H54 (cell line): Measurements from ENCODE around the gene CD9.
"Not testable (repeated sequence)": the region's sequence is repeated elsewhere in the genome, so short reads cannot be mapped to it uniquely, and the experiment has no call there.

Experiments used
- DNase-seq: peaks from one replicate; pipeline ENCODE4 v3.0.0; 2011; ENCODE audit warnings: low spot score, mixed read lengths; ENCODE audit not compliant: insufficient read length
- FAIRE-seq: peaks from 3 replicates; lab custom pipeline; 2011; peaks lifted over from hg19 to GRCh38; lab: Jason Lieb, UNC
- POLR2A ChIP-seq: IDR thresholded peaks from 2 replicates; pipeline ENCODE4 v1.6.1; 2011; ENCODE audit warnings: low read depth, mild to moderate bottlenecking, low read length

The CD9 gene, protein sequence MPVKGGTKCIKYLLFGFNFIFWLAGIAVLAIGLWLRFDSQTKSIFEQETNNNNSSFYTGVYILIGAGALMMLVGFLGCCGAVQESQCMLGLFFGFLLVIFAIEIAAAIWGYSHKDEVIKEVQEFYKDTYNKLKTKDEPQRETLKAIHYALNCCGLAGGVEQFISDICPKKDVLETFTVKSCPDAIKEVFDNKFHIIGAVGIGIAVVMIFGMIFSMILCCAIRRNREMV

DNA sequence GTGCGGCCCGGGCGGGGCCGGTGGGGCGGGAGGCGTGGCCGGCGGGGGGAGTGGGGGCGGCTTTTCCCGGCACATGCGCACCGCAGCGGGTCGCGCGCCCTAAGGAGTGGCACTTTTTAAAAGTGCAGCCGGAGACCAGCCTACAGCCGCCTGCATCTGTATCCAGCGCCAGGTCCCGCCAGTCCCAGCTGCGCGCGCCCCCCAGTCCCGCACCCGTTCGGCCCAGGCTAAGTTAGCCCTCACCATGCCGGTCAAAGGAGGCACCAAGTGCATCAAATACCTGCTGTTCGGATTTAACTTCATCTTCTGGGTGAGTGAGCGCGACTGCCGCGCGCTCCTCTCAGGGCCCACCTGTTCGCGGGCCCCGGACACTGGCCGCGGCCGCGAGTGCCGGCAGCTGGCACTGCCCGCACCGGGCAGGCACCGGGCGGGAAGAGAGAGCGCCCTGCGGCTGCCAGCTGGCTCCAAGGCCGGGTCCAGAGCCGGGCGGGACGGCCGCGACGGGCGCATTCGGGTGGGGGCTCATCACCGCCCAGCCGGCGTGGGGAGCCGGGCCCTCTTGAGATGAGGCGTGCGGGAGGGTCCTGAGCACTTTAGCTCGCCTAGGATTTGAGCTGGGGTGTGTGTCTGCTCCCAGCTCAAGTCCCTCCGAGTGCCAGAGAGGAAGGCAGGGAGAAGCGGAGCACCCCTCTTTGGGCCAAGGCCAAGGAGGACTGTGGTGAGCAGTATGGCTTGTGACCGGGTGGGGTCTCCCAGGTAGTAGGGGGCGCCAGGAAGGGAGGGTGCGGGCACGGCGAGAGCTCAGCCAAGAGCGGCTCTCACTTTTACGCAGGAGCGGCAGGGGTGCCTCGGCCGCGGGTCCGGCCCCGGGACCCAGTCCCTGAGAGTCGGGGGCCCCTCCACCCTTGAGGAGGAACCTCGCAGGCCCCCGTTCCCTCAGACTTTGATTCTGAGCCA lies at the start of gene CD9:
Gene CD9 (plus strand): TSS at position 145 of the 957 bp plus-strand sequence. CDS start 100 bp downstream, at position 245.
- FAIRE-seq (no peak), DNase-seq (peak; percentile 83)
- TF ChIP-seq POLR2A, result no peak

DNA sequence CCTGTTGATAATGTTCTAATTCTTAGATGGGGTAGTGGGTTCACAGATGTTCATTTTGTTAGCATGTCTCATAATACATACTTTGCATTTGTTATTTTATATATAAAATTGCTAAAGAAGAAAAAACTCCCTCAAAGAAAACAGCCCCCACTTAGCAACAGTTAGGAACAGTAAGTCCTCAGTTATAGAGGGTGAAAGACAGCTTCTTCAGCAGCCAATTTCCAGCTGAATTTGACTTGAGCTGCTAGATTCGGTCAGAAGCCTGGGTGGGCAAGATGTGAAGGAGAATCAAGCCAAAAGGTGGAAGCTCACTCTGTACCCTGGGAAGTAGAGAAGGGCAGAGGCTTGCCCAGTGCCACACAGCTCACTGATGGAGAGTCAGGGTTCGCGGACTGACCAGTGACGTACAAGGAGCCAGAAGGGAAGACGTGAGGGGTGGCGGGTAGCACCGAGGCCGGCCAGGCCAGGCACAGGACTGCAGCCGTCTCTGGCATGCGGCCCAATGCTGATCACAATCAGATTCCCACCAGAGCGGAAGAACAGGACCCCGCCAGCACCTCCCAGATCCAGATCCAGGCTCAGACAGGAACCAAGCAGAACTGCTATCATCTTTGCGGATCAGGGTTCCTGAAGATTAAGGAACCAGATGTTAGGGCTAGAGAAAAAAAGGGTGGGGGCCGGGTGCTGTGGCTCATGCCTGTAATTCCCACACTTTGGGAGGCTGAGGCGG lies 45.3 kb upstream of the CD9 start:
- no peak for TF ChIP-seq POLR2A
- FAIRE-seq, result no peak
- DNase-seq, result no peak

DNA sequence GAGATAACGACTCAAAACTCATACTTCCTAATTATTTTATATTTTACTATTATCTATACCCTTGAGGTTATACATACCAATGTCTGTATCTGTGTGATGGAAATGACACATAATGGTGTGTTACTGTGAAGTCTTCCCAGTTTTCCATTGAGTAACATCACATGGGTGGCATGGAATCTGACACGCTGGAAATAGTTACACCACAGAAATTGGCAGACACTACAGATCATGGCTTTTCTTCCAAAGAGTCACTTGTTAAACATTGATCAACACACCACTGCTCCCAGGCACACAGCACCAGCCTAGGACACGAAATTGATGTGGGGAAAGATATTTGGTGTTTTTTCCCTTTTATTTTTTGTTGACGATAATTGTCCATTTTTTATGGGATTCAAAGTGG lies 42.7 kb upstream of the CD9 start:
- no peak for FAIRE-seq
- no peak for DNase-seq
- TF ChIP-seq POLR2A, result no peak

DNA sequence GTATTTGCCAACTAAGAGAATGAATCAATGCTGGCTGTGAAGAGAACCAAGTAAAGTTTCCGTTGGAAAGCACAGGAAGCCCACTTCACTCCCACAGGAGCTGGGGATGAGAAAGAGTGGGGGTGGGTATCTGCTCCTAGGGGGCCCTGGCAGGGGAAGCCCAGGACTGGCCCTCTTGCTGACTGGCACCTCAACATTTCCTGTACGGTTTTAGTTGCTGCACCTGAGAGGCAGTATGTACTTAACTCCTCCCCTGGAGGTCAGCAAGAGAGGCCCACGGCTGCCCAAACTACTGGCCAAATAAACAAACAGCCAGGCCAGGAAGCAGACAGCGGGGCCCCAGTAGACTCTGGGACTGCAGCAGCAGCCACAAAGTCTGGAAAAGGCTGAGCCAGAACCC lies 41.9 kb upstream of the CD9 start:
- FAIRE-seq, result no peak
- no peak for TF ChIP-seq POLR2A
- DNase-seq, result no peak

DNA sequence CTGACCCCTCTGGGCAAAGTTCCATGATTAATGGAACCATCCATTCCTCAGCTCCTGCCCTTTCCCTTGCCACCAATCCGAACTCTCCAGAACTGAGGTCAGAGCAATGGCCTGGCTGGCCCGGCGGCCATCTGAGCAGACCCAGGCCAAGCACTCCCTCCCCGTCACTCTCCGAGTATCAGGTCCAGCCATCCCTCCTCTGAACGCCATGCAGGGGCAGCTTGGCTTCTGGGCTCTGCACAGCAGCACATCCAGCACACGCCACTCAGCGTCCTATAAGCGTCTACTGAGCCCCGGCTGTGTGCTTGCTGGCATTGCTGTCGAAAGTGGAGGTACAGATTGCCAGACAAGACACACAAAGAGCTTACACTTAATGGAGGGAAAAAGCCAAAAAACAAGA lies 41.5 kb upstream of the CD9 start:
- DNase-seq (no peak), FAIRE-seq (no peak)
- no peak for TF ChIP-seq POLR2A

DNA sequence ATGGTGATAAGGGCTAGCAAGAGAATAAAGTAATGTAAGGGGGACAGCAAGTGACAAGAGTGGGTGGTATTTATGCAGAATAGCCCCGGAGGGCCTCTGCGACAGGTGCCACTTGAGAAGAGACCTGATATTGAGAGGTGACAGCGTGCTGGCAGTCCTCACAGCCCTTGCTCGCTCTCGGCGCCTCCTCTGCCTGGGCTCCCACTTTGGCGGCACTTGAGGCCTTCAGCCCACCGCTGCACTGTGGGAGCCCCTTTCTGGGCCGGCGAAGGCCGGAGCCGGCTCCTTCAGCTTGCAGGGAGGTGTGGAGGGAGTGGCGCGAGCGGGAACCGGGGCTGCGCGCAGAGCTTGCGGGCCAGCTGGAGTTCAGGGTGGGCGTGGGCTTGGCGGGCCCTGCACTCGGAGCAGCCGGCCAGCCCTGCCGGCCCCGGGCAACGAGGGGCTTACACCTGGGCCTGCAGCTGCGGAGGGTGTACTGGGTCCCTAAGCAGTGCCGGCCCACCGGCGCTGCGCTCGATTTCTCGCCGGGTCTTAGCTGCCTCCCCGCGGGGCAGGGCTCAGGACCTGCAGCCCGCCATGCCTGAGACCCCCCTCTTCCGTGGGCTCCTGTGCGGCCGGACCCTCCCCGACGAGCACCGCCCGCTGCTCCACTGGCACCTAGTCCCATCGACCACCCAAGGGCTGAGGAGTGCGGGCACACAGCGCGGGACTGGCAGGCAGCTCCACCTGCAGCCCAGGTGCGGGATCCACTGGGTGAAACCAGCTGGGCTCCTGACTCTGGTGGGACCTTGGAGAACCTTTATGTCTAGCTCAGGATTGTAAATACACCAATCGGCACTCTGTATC lies 40.8 kb upstream of the CD9 start:
- not testable (repeated sequence) for FAIRE-seq, DNase-seq

DNA sequence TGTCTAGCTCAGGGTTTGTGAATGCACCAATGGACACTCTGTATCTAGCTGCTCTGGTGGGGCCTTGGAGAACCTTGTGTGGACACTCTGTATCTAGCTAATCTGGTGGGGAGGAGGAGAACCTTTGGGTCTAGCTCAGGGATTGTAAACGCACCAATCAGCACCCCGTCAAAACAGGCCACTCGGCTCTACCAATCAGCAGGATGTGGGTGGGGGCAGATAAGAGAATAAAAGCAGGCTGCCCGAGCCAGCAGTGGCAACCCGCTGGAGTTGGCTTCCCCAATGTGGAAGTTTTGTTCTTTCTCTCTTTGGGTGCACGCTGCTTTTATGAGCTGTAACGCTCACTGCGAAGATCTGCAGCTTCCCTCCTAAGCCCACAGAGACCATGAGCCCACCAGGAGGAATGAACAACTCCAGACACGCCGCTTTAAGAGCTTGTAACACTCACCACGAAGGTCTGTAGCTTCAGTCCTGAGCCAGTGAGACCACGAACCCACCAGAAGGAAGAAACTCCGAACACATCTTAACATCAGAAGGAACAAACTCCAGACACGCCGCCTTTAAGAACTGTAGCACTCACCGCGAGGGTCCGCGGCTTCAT lies 40.1 kb upstream of the CD9 start:
- not testable (repeated sequence) for DNase-seq, FAIRE-seq

DNA sequence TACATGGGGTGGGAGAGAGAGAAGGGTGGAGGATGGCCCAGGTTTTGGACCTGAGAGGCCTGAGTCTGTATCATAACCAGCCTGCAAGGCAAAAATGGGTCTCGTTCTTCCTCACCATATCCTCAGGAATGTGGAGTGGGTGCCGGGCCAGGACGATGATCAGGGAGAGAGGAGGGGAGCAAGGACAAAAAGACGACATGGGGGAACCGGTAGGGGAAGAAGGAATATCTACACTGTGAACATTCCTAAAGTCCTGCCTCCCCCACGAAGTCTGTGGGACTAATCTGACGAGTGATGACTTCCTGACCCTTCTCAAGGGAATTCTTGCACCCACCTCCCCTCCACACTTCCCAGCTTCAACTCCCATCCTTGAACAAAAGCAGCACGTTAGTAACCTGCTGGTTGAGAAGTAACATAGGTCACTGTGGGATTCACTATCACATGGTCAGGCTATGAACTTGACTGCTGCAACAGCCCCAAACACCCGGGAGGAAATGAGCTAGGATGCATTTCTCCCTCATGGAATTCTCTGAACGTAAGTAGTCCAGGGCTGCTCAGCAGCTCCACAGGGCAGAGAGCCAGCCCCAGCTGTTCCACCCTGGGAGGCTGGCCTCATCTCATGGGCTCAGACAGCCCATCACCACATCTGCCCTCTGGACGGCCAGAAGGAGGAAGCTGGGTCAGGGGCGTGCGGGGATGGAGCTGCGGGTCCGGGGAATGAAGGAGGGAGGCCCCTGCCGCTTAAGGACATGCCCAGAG lies 38.9 kb upstream of the CD9 start:
- TF ChIP-seq POLR2A, result no peak
- DNase-seq, result no peak
- no peak for FAIRE-seq

DNA sequence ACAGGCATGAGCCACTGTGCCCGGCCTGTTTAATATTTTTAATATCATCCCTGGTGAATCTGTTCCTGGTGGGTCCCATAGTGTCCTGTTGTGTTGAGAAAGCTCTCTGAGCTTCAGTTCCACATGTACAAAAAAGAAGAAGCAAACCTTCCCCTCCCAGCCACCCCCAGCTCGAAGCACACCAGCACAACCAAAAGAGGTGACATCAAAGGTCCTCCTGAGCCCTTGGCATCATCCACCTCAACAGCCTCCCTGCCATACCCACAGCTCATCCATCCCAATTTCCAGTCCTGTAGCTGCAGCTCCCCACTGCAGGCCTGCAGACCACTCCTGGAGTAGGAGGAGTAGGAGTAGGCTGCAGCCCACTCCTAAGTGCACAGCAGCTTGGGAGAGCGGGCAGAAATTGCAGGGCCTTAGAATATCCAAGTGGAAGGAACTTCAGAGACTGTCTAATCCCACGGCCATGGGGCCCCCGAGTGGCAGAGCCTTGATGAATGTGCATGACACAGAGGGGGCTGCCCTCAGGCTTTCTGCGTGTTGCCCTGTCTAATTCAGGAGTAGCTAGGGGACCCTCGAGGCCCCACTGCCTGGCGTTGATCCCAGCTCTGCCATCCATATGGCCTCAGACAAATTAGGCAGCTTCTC lies 36.7 kb upstream of the CD9 start:
- FAIRE-seq (no peak), DNase-seq (no peak)
- TF ChIP-seq POLR2A, result no peak

DNA sequence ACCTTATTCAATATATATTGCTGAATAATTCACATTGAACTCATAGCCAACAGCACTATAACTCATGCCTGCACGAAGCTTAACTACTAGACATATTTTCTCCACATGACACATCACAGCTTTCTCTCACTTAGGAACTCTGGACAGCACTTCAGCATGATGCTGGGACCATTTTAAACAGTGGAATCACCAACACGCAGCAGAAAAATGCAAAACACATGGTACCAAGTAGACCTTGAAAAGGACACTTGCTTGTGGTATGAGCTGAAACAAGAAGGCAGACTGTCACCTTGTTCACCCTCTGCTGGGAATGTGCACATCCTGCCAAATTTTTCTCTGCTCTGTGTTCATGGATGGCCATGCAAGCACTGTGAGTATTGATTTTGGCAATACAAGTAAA lies 34.8 kb upstream of the CD9 start:
- no peak for FAIRE-seq
- no peak for DNase-seq
- TF ChIP-seq POLR2A, result no peak

DNA sequence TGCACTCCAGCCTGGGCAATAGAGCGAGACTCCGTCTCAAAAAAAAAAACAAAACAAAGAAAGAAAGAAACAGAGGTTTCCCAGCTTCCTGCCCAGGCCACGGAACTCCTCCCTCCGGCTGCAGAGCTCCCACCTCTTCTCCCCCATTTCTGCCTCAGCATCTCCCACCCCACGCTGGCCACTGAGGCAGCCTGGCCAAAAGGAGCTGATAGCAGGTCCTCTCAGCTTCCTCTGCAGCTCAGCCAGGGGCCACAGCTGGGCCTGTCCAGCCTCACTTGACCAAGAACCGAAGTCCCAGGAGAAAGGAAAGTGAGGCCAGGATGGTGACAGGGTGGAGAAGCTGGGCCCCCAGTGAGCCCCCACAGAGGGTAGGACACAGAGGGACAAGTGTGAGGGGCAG lies 33.4 kb upstream of the CD9 start:
- no peak for FAIRE-seq
- no peak for TF ChIP-seq POLR2A
- no peak for DNase-seq
